ENCODE results near the gene PACRG. TPM values are rescaled to one million over a fixed set of nuclear protein-coding genes. Genes with fewer than 3 reads are reported as not detected.

Gene PACRG
- total and polyA plus RNA-seq, 3 donors from 2014 or later, result 54.0 to 84.6 (median 81.7) TPM

GRCh38 chr6:162965366-162965765 is 237.6 kb downstream of the PACRG start:
- no peak for DNase-seq
- H3K27ac ChIP-seq, result no peak overlapping the region
- H3K4me1 ChIP-seq, result no peaks in the 10 kb centered on the region
- no peaks in the 10 kb centered on the region for H3K36me3 ChIP-seq (ENCODE audit: low read depth, missing control alignments)
- TF ChIP-seq CTCF (IDR thresholded peaks at IDR 0.05) (no peak), POLR2A (IDR thresholded peaks at IDR 0.05) (no peak)
- H3K9me3 ChIP-seq, result no peaks in the 10 kb centered on the region
- intact Hi-C loops (cut with DNase I; ENCODE audit: low total_unique reads), result no loop called here
- no peak overlapping the region for H3K4me3 ChIP-seq
- 77 to 79% methylated on average over 1 of the region's 1 CpG for WGBS, 2 donors
- no peaks in the 10 kb centered on the region for H3K27me3 ChIP-seq

GRCh38 chr6:162970246-162970645 is 242.5 kb downstream of the PACRG start:
- intact Hi-C loops (cut with DNase I; ENCODE audit: low total_unique reads), result no loop called here
- no peaks in the 10 kb centered on the region for H3K36me3 ChIP-seq (ENCODE audit: low read depth, missing control alignments)
- no peak for TF ChIP-seq POLR2A (IDR thresholded peaks at IDR 0.05)
- no peak for TF ChIP-seq CTCF (IDR thresholded peaks at IDR 0.05)
- WGBS, 2 donors, result 41 to 48% methylated on average over 10 of the region's 10 CpGs
- DNase-seq, result no peak
- no peaks in the 10 kb centered on the region for H3K9me3 ChIP-seq
- H3K27me3 ChIP-seq, result no peaks in the 10 kb centered on the region
- H3K4me1 ChIP-seq, result no peaks in the 10 kb centered on the region
- no peak overlapping the region for H3K27ac ChIP-seq
- no peak overlapping the region for H3K4me3 ChIP-seq

GRCh38 chr6:162971356-162971755 is 243.6 kb downstream of the PACRG start:
- Histone ChIP-seq H3K9me3 (no peaks in the 10 kb centered on the region), H3K27ac (no peak overlapping the region), H3K4me1 (no peaks in the 10 kb centered on the region), H3K36me3 (ENCODE audit: low read depth, missing control alignments) (no peaks in the 10 kb centered on the region), H3K4me3 (no peak overlapping the region), H3K27me3 (no peaks in the 10 kb centered on the region)
- TF ChIP-seq POLR2A (IDR thresholded peaks at IDR 0.05), result no peak
- TF ChIP-seq CTCF (IDR thresholded peaks at IDR 0.05), result no peak
- intact Hi-C loops (cut with DNase I; ENCODE audit: low total_unique reads), result no loop called here
- DNase-seq, result no peak
- WGBS, 2 donors, result 69 to 81% methylated on average over 7 of the region's 7 CpGs

- no peak for TF ChIP-seq CTCF (IDR thresholded peaks at IDR 0.05)
- no peak for TF ChIP-seq POLR2A (IDR thresholded peaks at IDR 0.05)
- intact Hi-C loops (cut with DNase I; ENCODE audit: low total_unique reads), result no loop called here
- Histone ChIP-seq H3K27ac (no peak overlapping the region), H3K27me3 (no peaks in the 10 kb centered on the region), H3K4me3 (no peak overlapping the region), H3K4me1 (no peaks in the 10 kb centered on the region), H3K36me3 (ENCODE audit: low read depth, missing control alignments) (no peaks in the 10 kb centered on the region), H3K9me3 (no peaks in the 10 kb centered on the region)
- DNase-seq, result no peak
- WGBS, 2 donors, result 87 to 91% methylated on average over 7 of the region's 7 CpGs
Observed at GRCh38 chr6:162973151-162973872, 245.5 kb downstream of the PACRG start.

- H3K4me3 ChIP-seq, result no peak overlapping the region
- no peaks in the 10 kb centered on the region for H3K4me1 ChIP-seq
- intact Hi-C loops (cut with DNase I; ENCODE audit: low total_unique reads), result no loop called here
- 92 to 93% methylated on average over 5 of the region's 5 CpGs for WGBS, 2 donors
- no peaks in the 10 kb centered on the region for H3K9me3 ChIP-seq
- no peaks in the 10 kb centered on the region for H3K36me3 ChIP-seq (ENCODE audit: low read depth, missing control alignments)
- H3K27me3 ChIP-seq, result no peaks in the 10 kb centered on the region
- H3K27ac ChIP-seq, result no peak overlapping the region
- no peak for DNase-seq
- TF ChIP-seq CTCF (IDR thresholded peaks at IDR 0.05) (no peak), POLR2A (IDR thresholded peaks at IDR 0.05) (no peak)
Observed at GRCh38 chr6:162973980-162974379, 246.2 kb downstream of the PACRG start.

All from testis (tissue), 3 donors.